HG02973 (cell line): Measurements from ENCODE around the gene IL10RA.
"Not testable (repeated sequence)": the region's sequence is repeated elsewhere in the genome, so short reads cannot be mapped to it uniquely, and the experiment has no call there.

Source experiments
- ATAC-seq: cut with Tn5 transposase; IDR thresholded peaks from one replicate; pipeline ENCODE4 v1.9.1; 2021; ENCODE audit warnings: moderate library complexity; ENCODE audit not compliant: unreplicated experiment

The IL10RA gene

DNA sequence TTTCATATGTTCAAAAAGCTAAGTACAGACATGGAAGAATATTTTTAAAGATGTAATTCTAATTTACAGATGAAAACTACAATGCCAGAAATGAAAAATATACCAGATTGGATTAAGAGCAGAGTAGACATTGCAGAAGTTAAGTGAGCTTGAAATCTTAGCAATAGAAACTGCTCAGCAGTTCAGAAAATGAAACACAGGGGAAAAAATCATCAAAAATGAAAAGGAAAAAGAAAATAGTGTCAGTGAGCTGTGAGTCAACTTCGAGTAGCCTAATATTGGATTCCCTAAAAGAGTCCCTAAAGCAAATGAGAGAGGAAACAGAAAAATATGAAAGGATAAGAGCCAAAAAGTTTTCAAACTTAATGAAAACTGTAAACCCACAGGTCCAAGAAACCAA is 25.8 kb upstream of the IL10RA start:
- no peak for ATAC-seq

DNA sequence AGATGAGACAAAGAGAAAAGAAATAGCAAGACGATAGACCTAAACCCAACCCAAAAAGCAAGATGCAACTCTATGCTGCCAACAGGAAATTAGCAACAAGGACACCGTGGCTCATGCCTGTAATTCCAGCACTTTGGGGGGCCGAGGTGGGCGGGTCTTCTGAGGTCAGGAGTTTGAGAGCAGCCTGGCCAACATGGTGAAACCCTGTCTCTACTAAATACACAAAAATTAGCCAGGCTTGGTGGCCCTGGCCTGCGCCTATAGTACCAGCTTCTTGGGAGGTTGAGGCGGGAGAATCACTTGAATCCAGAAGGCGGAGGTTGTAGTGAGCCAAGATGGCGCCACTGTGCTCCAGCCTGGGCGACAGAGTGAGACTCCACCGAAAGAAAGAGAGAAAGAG is 24.3 kb upstream of the IL10RA start:
- ATAC-seq = no peak

DNA sequence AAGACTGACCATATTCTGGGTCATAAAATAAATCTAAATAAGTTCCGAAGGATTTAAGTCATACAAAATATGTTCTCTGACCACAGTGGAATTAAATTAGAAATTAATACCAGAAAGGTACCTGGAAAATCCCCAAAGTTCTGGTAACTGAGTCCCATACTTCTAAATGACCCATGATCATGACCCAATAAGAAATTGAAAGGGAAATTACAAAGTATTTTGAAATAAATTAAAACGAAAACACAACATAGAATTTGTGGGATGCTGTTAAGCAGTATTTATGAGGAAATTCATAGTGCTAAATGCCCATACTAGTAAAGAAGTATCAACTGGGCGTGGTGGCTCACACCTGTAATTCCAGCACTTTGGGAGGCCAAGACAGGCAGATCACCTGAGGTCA is 23.4 kb upstream of the IL10RA start:
- ATAC-seq = no peak

DNA sequence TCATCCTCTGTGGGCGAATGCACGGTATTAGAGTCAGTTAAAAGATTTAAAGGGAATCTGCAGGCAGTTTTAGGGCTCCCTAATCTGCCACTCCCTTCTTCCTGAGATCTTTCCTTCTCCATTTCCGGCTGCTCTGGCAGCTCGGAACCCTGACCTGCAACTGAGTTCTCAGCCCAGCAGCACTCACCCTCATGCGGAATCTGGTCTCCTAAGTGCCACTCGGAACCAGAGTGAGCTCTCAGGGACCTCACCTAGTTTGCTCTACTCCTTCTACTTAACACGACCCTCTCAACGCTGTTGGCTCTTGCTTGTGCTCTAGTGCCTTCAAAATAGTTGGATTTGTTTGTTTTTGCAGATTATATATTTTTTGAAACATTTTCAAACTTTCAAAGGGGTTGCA is 19.3 kb upstream of the IL10RA start:
- ATAC-seq = no peak

DNA sequence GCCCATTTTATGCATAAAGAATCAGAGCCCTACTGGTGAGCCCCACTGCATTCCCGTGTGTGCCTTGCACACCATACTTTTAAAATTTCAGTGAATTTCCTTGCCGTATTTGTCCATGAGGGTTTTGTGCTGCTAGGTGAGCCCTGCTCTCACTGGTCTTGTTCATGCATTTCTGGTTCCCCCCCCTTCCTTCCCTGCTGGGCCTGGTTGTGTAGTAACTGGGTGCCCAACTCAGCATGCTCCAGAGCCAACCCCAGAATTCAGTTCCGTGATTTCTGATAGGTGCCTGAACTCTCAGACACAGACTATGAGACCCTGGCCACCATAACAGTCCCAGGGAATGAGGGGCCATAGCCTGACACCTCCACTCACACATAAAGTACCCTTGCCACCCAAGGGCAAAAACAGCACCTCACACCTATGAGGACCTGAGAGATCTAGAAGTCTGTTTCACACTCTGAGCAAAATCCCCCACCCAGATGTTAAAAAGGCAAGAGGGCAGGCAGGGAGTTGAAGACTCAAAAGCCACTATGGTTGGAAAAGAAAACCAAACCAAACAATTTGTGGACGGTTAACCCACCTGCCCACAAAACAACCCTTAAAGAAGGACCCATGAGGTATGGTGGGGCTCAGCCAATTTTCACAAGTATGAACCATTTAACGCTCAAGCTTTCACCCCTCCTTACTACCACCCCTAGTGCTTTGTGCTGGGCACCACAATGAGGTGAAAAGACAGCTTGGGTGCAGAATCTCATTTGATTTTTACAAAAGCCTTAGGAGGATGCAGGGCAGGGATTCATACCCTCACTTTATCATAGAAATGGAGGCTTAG is 16.8 kb upstream of the IL10RA start:
- no peak for ATAC-seq

DNA sequence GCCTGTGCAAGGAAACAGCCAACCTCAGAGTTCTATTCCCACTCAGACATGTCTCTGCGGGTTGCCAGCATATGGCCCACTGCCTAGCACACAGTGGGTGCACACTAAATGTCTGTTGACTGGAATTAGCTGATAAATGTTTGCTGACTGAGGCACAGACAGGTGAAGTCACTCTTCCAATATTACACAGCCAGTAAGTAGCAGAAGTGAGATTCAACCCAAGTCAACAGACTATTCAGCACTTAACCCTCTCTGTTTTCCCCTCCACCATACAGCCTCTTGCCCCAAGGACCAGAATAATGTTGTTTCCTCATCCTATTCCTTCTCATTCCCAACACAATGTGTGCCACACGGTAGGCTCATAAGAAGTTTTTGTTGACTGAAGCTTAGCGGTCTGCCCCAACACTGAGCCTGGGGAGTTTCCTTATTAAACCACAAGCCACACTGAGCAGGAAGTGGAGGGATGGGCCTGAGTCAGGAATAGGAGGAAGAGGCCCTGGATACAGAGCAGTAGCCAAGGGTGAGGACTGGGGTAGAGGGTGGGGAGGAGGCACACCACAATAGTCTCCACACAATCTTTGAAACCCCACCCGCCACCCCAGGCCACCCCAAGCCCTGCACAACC is 15.7 kb upstream of the IL10RA start:
- ATAC-seq = no peak

DNA sequence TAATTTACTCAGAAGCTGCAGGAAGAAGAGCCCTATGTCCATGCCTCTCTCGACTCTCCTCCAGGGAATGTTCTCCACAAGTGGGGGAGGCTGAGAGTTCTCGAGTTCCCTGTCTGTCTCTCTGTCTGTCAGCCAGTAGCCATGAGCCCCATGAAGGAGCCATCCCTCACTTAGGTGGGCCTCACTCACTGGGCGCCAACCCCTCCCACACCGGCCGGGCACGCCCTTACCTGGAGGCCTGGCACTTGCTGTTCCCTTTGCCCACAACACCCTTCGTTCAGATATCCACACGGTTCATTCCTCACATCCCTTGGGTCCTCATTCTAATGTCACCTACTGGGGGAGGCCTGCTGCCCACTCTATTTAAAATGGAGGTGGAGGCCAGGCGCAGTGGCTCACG is 14.2 kb upstream of the IL10RA start:
- ATAC-seq = no peak

DNA sequence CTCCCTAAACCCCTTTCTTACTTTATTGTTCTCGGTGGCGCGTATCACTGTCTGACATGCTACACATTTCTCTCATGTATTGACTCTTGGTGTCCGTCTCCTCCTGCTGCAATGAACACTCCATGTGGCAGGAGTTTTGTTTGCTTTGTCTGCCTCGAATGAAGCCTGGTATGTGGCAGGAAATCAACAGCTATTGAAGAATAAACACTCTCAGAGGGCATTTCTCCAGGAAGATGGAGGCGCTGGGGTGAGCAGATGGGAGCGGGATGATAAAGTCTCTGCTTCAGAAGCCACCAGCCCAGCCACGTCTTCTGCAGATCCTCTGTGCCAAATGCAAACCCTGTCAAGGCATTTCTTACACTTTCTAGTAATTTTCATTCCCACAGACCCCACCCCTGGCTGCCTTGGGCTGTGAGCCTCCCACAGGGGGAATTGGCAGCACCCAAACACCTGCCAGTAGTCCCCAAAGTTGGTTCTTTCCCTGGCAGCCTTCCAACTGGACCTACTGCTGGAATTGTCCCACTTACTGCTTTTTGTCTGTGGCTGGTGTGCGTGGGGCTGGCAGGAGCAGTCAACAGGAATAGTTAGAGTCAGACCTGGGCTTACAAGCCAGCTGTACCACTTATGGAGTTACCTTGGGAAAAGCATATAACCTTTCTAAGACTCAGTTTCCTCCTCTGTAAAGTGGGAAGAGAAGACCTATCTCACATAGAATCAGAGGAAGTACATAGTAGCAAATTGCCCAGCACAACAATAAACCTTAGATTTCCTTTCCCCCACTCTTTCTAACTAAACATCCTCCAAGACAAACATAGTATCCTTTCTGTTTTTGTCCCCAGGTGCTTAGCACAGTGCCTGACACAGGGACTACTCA is 13.3 kb upstream of the IL10RA start:
- ATAC-seq = no peak

DNA sequence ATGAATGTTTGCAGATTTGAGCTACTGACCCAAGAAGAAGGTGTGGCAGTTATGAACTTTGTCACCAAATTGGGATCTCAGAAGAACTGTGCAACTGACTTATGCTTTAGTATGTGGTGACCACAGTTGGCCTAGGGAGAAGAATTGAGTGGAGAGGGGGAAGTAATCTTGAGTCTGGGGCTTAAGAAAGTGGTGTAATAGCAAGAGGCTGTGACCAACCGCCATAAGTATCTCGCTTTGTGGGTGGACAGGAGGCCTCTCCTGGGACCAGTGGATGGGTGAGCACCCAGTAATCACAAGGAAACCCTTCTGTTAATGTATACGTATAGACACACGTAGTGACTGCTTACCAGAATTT is 12.7 kb upstream of the IL10RA start:
- ATAC-seq = no peak

DNA sequence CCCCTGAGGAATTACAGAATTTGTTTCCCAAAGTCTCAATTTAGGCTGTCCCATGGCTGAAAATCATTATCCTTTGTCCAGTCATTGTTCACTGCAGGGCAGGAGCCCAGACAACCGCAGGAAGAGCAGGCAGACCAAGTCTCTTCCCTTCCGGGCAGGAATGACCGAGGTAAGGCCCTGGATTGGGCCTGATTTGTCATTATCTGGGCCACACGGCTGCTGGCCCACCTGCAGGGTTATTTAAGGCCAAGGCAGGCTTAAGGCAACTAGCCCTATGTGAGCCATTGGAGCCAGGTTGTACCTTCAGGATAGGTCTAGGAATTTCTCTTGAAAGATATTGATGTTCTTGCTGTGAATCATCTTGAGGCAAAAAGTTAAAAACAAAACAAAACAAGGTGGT is 9.7 kb upstream of the IL10RA start:
- ATAC-seq = no peak

DNA sequence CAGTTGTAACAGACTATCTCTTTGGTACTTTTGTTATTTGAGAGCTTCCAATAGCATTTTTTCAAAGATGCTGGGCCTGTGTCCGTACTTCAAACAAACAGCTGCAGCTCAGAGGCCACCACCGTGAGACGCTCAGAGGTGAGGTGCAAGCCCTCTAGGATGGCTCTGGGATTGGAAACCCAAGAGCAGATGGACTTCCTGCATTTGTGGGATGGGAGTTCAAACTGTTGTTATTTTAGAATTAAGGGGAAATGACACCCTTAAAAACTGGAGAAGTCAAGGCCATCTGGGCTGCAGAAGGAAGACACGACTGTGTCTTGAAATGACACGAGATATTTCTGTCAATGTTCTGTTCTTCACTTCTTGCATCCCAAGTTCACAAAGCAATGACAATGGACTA is 9.2 kb upstream of the IL10RA start:
- no peak for ATAC-seq

DNA sequence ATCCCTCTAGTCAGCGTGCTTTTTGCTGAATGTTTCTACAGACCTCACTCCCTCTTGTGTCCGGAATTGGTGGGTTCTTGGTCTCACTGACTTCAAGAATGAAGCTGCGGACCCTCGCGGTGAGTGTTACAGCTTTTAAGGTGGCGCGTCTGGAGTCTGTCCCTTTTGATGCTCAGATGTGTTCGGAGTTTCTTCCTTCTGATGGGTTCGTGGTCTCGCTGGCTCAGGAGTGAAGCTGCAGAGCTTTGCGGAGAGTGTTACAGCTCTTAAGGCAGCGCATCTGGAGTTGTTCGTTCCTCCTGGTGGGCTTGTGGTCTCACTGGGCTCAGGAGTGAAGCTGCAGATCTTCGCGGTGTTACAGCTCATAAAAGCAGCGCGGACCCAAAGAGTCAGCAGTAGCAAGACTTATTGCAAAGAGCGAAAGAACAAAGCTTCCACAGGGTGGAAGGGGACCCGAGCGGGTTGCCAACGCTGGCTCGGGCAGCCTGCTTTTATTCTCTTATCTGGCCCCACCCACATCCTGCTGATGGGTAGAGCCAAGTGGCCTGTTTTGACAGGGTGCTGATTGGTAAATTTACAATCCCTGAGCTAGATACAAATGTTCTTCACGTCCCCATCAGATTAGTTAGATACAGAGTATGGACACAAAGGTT is 8.5 kb upstream of the IL10RA start:
- not testable (repeated sequence) for ATAC-seq

DNA sequence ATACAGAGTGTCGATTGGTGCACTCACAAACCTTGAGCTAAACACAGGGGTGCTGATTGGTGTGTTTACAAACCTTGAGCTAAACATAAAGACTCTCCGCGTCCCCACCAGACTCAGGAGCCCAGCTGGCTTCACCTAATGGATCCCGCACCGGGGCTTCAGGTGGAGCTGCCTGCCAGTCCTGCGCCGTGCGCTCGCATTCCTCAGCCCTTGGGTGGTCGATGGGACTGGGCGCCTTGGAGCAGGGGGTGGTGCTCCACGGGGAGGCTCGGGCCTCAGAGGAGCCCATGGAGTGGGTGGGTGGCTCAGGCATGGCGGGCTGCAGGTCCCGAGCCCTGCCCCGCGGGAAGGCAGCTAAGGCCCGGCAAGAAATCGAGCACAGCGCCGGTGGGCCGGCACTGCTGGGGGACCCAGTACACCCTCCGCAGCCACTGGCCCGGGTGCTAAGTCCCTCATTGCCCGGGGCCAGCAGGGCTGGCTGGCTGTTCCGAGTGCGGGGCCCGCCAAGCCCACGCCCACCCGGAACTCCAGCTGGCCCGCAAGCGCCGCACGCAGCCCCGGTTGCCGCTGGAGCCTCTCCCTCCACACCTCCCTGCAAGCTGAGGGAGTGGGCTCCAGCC is 7.8 kb upstream of the IL10RA start:
- ATAC-seq = not testable (repeated sequence)

DNA sequence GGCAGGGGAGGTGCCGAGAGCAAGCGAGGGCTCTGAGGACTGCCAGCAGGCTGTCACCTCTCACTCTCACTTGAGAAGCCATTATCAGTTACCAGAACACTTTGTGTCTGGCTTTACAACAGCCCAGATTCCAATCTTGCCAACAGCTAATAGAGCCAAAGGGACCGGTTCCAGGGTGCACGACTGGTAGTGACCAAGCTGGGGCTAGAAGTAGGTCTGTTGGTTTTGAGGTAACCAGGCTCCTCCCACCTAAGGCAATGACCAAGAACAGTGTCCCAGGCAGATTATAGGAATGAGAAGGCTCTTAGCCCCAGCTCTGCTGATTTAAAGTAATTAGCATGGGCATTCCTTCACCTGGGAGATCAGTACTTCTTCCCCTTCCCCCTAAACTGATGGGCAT is 7.2 kb upstream of the IL10RA start:
- no peak for ATAC-seq

DNA sequence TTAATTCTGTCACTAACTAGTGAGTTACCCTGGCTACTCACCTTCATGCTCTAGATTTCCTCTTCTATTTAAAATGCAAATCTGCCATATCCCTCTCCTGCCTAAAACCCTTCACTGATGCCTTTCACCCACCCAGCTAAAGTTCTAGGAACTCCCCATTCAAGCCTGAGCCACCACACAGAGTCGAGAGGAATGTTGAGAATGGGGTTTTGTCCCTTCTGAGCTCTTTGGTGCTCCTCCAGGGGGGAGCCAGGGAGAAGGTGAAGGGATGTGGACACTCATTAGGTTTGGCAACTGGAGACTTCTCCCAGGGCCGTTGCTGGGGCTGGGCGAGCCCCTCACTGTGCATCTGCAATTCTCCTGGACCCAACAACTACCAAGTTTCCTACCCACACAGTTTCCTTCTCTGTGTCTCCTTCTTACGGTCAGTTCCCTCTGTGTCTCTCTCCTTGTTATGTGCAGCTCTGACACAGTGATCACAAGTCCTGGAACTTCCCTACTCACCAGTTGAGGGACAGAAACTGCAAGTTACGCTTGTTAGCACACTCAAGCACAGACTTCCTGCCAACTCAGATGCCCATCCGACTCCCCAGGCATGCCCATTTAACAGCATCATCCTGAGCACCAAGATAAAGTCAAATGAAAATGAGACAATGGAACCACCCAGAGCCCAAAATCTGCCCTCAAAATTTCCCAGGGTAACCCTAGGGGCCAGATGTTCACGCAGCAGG is 6.5 kb upstream of the IL10RA start:
- ATAC-seq = no peak

DNA sequence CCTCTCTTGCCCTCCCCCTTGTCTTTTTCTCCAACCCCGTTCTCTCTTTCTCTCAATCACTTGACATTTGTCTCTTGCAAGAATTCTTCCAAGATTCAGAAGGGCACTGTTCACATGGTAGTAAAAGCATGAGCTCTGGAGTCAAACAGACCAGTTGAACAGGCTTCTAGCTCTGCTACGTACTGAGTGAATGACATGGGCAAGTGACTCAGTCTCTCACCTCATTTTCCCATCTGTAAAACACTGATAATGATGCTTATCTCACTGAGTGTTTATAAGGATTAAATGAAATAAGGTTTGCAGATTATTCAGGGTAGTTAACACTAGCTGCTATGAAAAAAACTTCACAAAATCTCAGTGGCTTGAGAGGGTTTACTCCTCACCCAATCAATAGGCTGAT is 5.9 kb upstream of the IL10RA start:
- ATAC-seq = no peak

DNA sequence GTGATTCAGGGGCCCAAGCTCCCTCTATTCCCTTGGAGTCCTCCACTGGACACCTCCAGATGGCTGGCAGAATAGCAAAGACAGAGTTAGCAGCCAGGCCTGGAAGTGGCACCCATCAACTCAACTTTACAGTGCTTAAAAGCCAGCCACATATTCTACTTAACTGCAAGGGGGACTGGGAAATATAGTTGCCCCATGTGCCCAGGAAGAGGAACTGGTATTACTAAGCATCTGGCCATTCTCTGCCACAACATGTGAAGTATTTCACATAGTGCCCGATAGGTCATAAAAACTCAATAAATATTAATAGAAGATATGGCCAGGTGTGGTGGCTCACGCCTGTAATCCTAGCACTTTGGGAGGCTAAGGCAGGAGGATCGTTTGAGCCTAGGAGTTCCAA is 5.5 kb upstream of the IL10RA start:
- no peak for ATAC-seq

DNA sequence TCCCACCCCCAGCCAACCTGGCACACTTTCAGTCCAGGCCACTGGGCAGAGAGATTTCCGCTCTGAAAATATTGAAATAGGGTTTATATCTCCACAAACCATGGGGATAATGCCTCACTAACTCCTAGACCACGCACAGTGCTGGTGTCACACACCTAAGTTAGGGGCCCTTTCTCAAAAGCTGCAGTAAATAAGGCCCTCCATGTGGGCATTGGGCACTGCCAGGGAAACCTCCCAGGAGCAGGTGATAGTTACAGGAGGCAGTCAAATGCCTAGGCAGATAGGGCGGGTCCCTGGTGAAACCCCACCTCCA is 3.1 kb upstream of the IL10RA start:
- ATAC-seq = no peak

DNA sequence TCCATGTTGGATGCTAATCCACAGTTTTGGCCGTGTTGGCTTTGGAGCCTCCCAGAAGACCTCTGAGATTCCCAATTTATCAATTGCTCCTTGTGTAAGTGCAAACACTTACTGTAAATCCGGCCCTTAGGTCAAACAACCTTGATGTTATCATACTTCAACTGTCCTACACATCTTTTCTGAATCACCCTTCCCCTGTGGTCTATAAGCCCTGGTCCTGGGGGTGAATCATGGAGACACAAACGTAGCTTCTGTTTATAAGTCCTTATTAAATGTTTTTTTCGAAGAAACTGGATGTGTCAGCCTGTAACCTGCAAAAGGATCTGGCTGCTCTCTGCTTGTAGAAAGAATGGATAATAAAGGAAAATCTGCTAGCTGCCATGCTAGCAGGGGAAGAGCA is 1.7 kb upstream of the IL10RA start:
- ATAC-seq = no peak

DNA sequence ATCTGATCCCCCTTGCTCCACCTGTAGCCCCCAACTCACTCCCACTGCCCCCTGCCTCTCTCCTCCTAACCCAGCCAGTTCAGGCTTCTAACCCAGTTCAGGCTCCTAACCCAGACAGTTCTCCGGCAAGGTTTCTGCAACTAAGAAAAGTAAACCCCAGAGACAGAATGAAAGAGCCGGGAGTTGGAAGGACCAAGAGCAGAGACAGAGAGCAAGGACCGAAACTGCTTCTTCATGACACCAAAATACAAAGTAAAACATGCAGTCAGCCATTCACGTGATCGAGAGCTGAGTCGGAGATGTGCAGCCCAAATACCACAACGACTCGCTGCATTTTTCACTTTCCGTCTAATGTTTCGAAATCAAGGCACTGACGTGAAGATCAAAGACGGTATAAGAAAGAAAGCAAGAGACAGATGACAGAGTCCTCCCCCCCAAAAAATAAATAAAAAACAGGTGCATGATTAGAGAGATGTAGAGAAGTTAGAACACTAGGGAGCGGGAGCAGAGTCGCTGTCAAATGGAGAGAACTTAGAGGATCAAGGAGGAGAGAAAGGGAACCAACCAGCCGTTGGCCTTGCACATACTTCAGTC is 884 bp downstream of the IL10RA start:
- ATAC-seq = peak; percentile 30
